Hematopoietic multipotent progenitor cell treated with erythropoietin and hydrocortisone succinate and interleukin-3 and kit ligand, for 17 days (in vitro differentiated cells): ENCODE data around the gene STMN3.

Experiments
- DNase-seq: peaks from one replicate; pipeline ENCODE4 v3.0.0-alpha.2; 2015; ENCODE audit warnings: low spot score

Gene STMN3

GRCh38 chr20:63653041-63653973 is at the start of gene STMN3:
STMN3 (minus strand) TSS chr20:63653424; CDS start chr20:63653345, 79 bp downstream.
- DNase-seq = no peak

GRCh38 chr20:63702036-63702665 is 48.9 kb upstream of the STMN3 start:
- DNase-seq = no peak

GRCh38 chr20:63701329-63702035 is 48.3 kb upstream of the STMN3 start:
- DNase-seq = no peak

- no peak for DNase-seq
Observed at GRCh38 chr20:63701051-63701328, 47.8 kb upstream of the STMN3 start.

DNA sequence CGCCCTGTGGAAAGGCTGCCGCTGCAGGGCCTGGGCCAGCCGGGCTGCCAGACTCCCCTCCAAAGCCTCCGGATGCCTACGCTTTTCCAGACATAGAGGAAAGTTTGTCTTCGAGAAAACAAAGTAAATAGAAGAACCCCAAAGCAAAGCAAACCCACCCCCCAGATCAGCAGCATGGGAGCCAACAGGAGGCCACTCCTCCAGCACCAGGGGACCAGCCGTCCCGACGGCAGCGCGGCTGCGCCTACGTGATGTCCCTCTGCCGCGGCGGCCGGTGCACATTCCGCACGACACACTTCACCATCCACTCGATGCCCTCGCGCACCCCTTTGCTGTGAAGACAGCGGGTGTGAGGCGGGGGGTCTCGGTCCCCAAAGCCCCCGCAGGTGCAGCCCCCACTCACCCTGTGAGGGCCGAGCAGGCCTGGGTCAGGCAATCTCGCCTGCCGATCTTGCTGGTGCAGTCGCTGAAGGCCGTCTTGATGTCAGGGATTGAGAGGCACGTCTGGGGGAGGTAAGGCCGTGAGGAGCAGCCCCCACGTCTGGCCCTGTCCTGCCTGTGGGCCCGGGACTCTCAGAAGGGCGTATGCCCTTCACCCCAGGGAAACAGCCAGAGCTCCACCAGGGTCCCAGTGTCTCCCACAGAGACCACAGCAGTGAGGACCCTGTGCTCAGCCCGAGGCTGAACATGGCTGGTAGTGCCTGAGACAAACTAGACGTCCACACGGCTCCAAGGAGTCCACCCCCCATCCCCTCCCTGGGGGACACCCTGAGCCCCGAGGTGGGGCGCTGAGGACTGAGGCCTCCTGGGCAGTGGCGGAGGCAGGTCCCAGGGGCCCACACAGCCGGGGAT is 47.2 kb upstream of the STMN3 start:
- no peak for DNase-seq

- DNase-seq = no peak
Observed at GRCh38 chr20:63699466-63700198, 46.4 kb upstream of the STMN3 start.

DNA sequence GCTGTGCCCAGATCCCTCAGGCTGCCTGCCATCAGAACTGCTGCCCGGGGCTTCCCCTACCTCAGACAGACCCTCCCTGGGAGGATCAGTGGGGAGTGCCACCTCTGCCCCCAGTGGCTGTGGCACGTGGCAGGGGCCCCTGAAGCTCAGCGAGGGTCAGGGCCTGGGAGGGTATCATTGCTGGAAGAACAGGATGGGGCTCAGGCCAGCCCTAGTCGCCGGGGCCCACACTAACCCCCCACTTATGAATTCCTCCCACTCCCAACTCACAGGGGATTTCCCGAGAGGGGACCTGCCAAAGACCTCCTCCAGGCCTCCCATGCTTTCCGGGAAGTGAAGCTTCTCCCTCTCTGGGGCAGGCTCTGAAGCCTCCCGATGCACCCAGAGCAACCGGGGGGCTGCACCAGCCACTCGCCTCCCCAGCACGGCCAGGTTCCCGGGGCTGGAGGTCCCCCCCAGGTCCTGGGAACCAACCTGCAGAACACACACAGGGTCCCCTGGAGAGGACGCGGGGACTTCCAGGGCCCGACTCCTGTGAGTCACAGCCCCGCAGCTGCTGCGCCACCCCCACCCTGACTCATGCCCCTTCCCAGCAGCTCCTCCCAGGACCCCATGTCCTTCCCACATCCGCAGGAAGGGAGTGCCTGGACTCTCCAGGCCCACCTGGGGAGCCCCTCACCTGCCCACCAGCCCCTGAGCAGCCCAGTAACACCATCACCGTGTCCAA is 45.7 kb upstream of the STMN3 start:
- DNase-seq = no peak

- DNase-seq = no peak
Observed at GRCh38 chr20:63697868-63698545, 44.8 kb upstream of the STMN3 start.

DNA sequence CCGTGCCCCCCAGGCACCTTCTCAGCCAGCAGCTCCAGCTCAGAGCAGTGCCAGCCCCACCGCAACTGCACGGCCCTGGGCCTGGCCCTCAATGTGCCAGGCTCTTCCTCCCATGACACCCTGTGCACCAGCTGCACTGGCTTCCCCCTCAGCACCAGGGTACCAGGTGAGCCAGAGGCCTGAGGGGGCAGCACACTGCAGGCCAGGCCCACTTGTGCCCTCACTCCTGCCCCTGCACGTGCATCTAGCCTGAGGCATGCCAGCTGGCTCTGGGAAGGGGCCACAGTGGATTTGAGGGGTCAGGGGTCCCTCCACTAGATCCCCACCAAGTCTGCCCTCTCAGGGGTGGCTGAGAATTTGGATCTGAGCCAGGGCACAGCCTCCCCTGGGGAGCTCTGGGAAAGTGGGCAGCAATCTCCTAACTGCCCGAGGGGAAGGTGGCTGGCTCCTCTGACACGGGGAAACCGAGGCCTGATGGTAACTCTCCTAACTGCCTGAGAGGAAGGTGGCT is 44.2 kb upstream of the STMN3 start:
- DNase-seq = no peak

DNA sequence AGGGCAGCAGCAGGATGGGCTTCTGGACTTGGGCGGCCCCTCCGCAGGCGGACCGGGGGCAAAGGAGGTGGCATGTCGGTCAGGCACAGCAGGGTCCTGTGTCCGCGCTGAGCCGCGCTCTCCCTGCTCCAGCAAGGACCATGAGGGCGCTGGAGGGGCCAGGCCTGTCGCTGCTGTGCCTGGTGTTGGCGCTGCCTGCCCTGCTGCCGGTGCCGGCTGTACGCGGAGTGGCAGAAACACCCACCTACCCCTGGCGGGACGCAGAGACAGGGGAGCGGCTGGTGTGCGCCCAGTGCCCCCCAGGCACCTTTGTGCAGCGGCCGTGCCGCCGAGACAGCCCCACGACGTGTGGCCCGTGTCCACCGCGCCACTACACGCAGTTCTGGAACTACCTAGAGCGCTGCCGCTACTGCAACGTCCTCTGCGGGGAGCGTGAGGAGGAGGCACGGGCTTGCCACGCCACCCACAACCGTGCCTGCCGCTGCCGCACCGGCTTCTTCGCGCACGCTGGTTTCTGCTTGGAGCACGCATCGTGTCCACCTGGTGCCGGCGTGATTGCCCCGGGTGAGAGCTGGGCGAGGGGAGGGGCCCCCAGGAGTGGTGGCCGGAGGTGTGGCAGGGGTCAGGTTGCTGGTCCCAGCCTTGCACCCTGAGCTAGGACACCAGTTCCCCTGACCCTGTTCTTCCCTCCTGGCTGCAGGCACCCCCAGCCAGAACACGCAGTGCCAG is 43.6 kb upstream of the STMN3 start, which contains the start of gene TNFRSF6B:
Gene TNFRSF6B, plus strand, starts transcription at position 25 of the 729 bp plus-strand sequence. Its CDS starts 116 bp downstream, at position 141.
- DNase-seq = no peak

GRCh38 chr20:63696306-63696627 is 43.0 kb upstream of the STMN3 start:
- no peak for DNase-seq

- no peak for DNase-seq
Observed at GRCh38 chr20:63695424-63696305, 42.4 kb upstream of the STMN3 start.

- DNase-seq = no peak
Observed at GRCh38 chr20:63694584-63695423, 41.6 kb upstream of the STMN3 start.

DNA sequence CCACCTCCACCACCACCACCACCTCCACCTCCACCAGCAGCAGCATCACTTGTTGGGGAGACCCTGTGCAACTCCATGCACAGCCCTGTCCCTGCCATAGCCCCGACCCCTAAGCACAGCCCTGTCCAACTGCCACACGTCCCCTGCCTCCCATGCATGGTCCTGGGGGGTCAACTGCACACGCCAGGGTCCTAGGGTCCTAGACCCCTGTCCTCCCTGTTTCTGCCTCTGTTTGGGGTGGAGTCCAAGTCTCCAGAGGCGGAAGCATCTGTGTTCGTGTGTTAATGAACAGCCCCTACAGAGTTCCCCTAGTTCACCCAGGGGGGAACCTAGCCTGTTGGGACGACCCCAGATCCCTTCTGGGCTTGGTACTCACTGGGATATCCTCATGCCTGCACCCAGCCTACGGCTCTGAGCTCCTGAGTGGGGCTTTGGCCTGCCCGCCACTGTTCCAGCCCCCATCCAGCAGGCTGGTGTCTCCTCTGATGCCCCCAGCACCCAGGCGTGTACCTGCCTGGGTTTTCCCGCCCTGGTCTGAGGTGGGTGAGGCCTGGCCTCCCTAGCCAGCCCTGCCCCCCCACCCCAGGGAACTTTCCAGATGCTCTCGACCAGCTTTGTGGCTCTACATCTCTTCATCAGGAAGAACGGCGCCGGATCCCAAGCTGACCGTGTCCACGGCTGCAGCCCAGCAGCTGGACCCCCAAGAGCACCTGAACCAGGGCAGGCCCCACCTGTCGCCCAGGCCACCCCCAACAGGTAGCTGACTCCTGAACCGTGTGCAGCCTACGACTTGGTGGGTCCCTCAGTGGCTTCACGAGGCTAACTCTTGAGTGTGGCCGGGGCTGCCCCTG is 40.7 kb upstream of the STMN3 start:
- no peak for DNase-seq

GRCh38 chr20:63693083-63693732 is 40.0 kb upstream of the STMN3 start:
- no peak for DNase-seq
